Loucy (cell line): Measurements from ENCODE around the gene MMRN1.

Experiments used
- CTCF ChIP-seq: fragments of 200-600 bp; sonication (generic); conservative IDR thresholded peaks from 2 replicates; pipeline ENCODE4 v1.5.1; 2014; ENCODE audit warnings: mild to moderate bottlenecking, antibody characterized with exemption, low read length
- EZH2phosphoT487 ChIP-seq: fragments of 200-600 bp; IDR thresholded peaks from 2 replicates; pipeline ENCODE4 v1.6.1; 2018; ENCODE audit warnings: antibody characterized with exemption, mild to moderate bottlenecking, moderate library complexity, borderline replicate concordance

DNA sequence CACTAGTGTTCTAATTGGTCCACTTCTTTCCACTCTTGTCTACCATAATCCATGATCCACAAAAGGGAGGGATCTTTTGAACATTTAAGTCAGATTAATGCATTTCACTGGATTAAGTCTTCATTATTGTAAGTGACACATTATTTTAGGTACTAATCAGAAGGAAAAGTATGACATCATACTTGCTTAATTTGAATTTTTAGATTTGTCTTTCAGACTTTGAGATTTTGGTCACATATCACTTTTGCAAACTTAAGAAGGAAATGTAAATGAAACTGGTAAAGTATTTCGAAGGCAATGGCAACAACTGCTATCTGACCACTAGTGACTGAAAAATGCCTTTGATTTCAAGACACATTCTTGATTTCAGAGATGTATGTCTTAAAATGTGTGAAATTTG lies 5.2 kb downstream of the MMRN1 start:
- TF ChIP-seq CTCF: no peak; the same call in 1 of the 2 replicates
- no peak for TF ChIP-seq EZH2phosphoT487
